Smooth muscle cell of the umbilical artery (primary cell): ENCODE measurements around the gene MED17. TPM values are rescaled to one million over a fixed set of nuclear protein-coding genes. Genes with fewer than 3 reads are reported as not detected.

ENCODE experiments used
- total RNA-seq: library from RNA; depleted of rRNA; stranded (reverse); fragments of >200 nt; gene quantifications from 2 replicates; pipeline ENCODE4 v1.2.3, GENCODE V29; 2014

MED17 gene
- total RNA-seq = 33.9 and 35.4 TPM in 2 replicates

GRCh38 chr11:93784145-93784934, at the start of gene MED17:
TSS of gene MED17 (plus strand) at chr11:93784282. CDS start at chr11:93784514, 232 bp downstream.

GRCh38 chr11:93741094-93741881, 42.8 kb upstream of the MED17 start, which contains the start of the genes C11orf54 and TAF1D:
TSS of gene C11orf54 (plus strand) at chr11:93741672. CDS start at chr11:93747394, 5,722 bp downstream.
TSS of gene TAF1D (minus strand) at chr11:93741495. CDS start at chr11:93739304, 2,191 bp downstream.

GRCh38 chr11:93850594-93851018, 66.5 kb downstream of the MED17 start, which contains the start of gene VSTM5:
TSS of gene VSTM5 (minus strand) at chr11:93850618. CDS start at chr11:93850502, 116 bp downstream.

Other genes with a start within 250 kb of the MED17 start
- 5.2 and 14.6 TPM in 2 replicates for gene SMCO4, start 240.9 kb upstream of the MED17 start, total RNA-seq
- 12.2 and 22.3 TPM in 2 replicates for gene CEP295, start 122.6 kb upstream of the MED17 start, total RNA-seq
- 158 and 289 TPM in 2 replicates for gene TAF1D, start 42.8 kb upstream of the MED17 start, total RNA-seq
- gene C11orf54, start 42.6 kb upstream of the MED17 start, total RNA-seq = 20.8 and 21.8 TPM in 2 replicates
- gene VSTM5, start 66.3 kb downstream of the MED17 start, total RNA-seq = 0.32 TPM in 1 of 2 replicates, not detected in the other
- gene HEPHL1, start 237.1 kb downstream of the MED17 start, total RNA-seq = under 0.01 and 0.09 TPM in 2 replicates